ENCODE measurements around the gene CDCA5. TPM values are rescaled to one million over a fixed set of nuclear protein-coding genes. Genes with fewer than 3 reads are reported as not detected.

Gene CDCA5
- total RNA-seq, 1 donor = 15.5 TPM

GRCh38 chr11:65118097-65118837 is 34.4 kb upstream of the CDCA5 start:
- H3K4me3 ChIP-seq (ENCODE audit: low read depth, low read length) = no peak overlapping the region
- DNase-seq (ENCODE audit: low read depth) = no peak
- TF ChIP-seq CTCF (IDR thresholded peaks at IDR 0.05; ENCODE audit: insufficient read depth, low read depth, low read length) = no peak

- peak within 1 kb of the TSS; percentile 94 for H3K4me3 ChIP-seq (ENCODE audit: low read depth, low read length)
- peak; percentile 99 for DNase-seq (ENCODE audit: low read depth)
- peak; percentile 90 for TF ChIP-seq CTCF (IDR thresholded peaks at IDR 0.05; ENCODE audit: insufficient read depth, low read depth, low read length)
Measured at GRCh38 chr11:65117206-65118096, 33.6 kb upstream of the CDCA5 start, which contains the start of gene ZNHIT2. TSS of gene ZNHIT2 (minus strand) at chr11:65117701. CDS start at chr11:65117653, 48 bp downstream.

- DNase-seq (ENCODE audit: low read depth) = peak; percentile 48
- H3K4me3 ChIP-seq (ENCODE audit: low read depth, low read length) = peak overlapping the region; percentile 94
- no peak for TF ChIP-seq CTCF (IDR thresholded peaks at IDR 0.05; ENCODE audit: insufficient read depth, low read depth, low read length)
Measured at GRCh38 chr11:65116370-65117205, 32.7 kb upstream of the CDCA5 start.

GRCh38 chr11:65115361-65116082 is 31.7 kb upstream of the CDCA5 start:
- H3K4me3 ChIP-seq (ENCODE audit: low read depth, low read length) = no peak overlapping the region
- TF ChIP-seq CTCF (IDR thresholded peaks at IDR 0.05; ENCODE audit: insufficient read depth, low read depth, low read length) = no peak
- no peak for DNase-seq (ENCODE audit: low read depth)

GRCh38 chr11:65114538-65115171 is 30.8 kb upstream of the CDCA5 start:
- TF ChIP-seq CTCF (IDR thresholded peaks at IDR 0.05; ENCODE audit: insufficient read depth, low read depth, low read length) = no peak
- no peak overlapping the region for H3K4me3 ChIP-seq (ENCODE audit: low read depth, low read length)
- DNase-seq (ENCODE audit: low read depth) = no peak

Measured in fibroblast of villous mesenchyme (primary cell).